GM20431 (cell line): ENCODE measurements around the gene ZNHIT2.

Experiments used
- in situ Hi-C: fragments of 300-500 bp; cut with MseI, MboI; formaldehyde crosslinking; loops from one replicate; pipeline ENCODE4 v1.15.0; 2020; ENCODE audit warnings: low sequenced_read_pairs; ENCODE audit not compliant: unreplicated experiment

ZNHIT2 gene

GRCh38 chr11:65134952-65135632 is 17.6 kb upstream of the ZNHIT2 start:
- in situ Hi-C loops = no loop called here

GRCh38 chr11:65134240-65134951 is 16.9 kb upstream of the ZNHIT2 start, which contains the start of gene SYVN1:
TSS of gene SYVN1 (minus strand) at chr11:65134519. CDS start at chr11:65133601, 918 bp downstream.
- in situ Hi-C loops = no loop called here

GRCh38 chr11:65133724-65134123 is 16.2 kb upstream of the ZNHIT2 start:
- in situ Hi-C loops = no loop called here

GRCh38 chr11:65132988-65133700 is 15.6 kb upstream of the ZNHIT2 start:
- in situ Hi-C loops = no loop called here

- in situ Hi-C loops = no loop called here
These were observed 14.9 kb upstream of the ZNHIT2 start for GRCh38 chr11:65132238-65132987.

- in situ Hi-C loops = no loop called here
These were observed 14.4 kb upstream of the ZNHIT2 start for GRCh38 chr11:65131895-65132237.

GRCh38 chr11:65131417-65131776 is 13.9 kb upstream of the ZNHIT2 start:
- in situ Hi-C loops = no loop called here

- in situ Hi-C loops = no loop called here
These were observed 13.3 kb upstream of the ZNHIT2 start for GRCh38 chr11:65130631-65131416.

GRCh38 chr11:65129649-65130441 is 12.3 kb upstream of the ZNHIT2 start:
- in situ Hi-C loops = no loop called here

- in situ Hi-C loops = no loop called here
These were observed 11.0 kb upstream of the ZNHIT2 start for GRCh38 chr11:65128182-65129145.

- in situ Hi-C loops = no loop called here
These were observed 10.1 kb upstream of the ZNHIT2 start for GRCh38 chr11:65127473-65128181.

GRCh38 chr11:65126624-65127274 is 9.2 kb upstream of the ZNHIT2 start:
- in situ Hi-C loops = no loop called here

GRCh38 chr11:65125197-65126056 is 7.9 kb upstream of the ZNHIT2 start:
- in situ Hi-C loops = no loop called here

- in situ Hi-C loops = no loop called here
These were observed 7.1 kb upstream of the ZNHIT2 start for GRCh38 chr11:65124480-65125196.
